ENCODE measurements around the gene CD37.
"Not testable (repeated sequence)": the region's sequence is repeated elsewhere in the genome, so short reads cannot be mapped to it uniquely, and the experiment has no call there.

The CD37 gene

DNA sequence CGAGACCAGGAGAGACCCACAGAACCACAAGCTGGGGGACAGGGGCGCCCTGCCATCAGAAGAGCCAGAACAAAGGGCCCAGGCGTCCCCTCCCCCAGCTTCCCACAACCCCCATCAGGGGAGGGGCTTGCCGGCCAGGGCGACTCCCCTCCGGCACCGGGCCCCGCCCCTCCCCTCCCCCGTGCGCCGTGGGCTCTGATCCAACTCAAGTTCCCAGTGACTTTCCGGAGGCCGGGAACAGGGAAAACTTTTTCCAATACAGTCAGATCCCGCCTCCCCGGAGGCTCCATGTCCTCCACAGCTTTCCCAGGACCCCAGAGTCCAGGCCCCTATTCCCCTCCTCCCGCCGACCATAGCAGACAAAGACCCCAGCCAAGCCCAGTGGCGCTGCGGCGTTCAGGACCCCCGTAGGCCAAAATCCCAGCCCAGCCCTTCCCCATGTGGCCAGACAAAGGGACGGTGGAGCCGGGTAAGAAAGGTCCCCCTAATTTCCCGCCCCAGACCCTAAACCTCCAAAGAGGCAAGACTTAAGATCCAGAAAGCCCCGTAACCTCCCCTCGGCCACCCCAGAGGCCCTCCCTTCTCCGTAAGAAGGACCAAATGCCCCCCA lies 26.3 kb downstream of the CD37 start:
- no peaks in the 10 kb centered on the region for H3K9me3 Mint-ChIP-seq
- H3K27ac Mint-ChIP-seq (ENCODE audit: low read depth), result peak overlapping the region; percentile 46
- no peak overlapping the region for H3K4me3 Mint-ChIP-seq
- peaks cover 11% of the 10 kb centered on the region for H3K27me3 Mint-ChIP-seq
- DNase-seq (ENCODE audit: low spot score in 2 of 2) (no peak), ATAC-seq (replicated peaks; ENCODE audit: extremely low read depth, poor library complexity, severe bottlenecking) (no peak)
- H3K4me1 Mint-ChIP-seq, result peaks cover 6% of the 10 kb centered on the region
- H3K36me3 Mint-ChIP-seq (ENCODE audit: insufficient read depth), result peaks cover 2% of the 10 kb centered on the region

DNA sequence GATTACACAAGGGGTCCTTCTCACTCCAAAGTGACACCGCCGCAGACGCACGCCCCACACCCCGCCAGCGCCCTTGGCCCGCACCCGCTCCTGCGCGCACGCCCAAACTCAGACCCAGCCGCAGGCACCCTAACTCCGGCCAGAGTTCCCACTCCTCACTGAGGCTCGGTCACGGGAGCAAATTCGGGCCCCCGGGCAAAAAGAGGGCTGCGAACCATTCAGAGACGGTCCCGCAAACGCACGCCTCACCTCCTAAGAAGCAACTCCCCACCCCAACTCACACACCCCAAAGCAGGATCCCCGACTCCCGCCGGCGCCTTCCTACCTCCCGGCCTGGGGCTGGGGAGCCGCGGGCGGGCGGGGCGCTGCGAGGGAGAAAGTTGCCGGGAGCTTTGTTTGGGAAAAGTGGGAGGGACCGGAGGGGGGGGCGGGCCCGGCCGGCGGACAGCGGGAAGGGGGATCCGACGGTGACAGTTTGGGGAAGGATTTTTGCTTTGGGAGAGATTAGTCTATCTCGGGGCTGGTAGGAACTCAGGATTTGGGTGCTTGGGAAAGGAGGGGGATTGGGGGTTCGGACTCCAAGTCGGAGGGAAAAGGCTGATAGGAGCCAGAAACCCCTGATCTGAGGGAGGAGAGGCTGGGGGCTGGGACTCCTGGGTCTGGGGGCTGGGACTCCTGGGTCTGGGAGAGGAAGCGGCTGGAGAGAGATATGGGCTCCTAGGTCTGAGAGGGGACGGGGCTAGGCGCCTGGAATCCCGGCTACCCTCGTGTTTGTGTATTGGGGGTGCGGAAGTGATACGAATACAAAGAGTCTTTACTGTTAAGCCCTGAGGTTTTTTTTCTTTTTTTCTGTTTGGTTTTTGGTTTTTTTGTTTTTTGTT lies 27.1 kb downstream of the CD37 start, which contains the start of gene TEAD2:
TSS of gene TEAD2 (minus strand) at position 369 of the 881 bp plus-strand sequence. CDS start 2,341 bp downstream, outside the sequence.
- no peak within 1 kb of the TSS for H3K4me3 Mint-ChIP-seq
- peaks cover 2% of the 10 kb centered on the region for H3K36me3 Mint-ChIP-seq (ENCODE audit: insufficient read depth)
- H3K4me1 Mint-ChIP-seq, result peaks cover 6% of the 10 kb centered on the region
- no peak for ATAC-seq (replicated peaks; ENCODE audit: extremely low read depth, poor library complexity, severe bottlenecking)
- H3K9me3 Mint-ChIP-seq, result no peaks in the 10 kb centered on the region
- DNase-seq (ENCODE audit: low spot score in 2 of 2), result no peak
- peaks cover 3% of the 10 kb centered on the region for H3K27me3 Mint-ChIP-seq
- peak within 1 kb of the TSS; percentile 46 for H3K27ac Mint-ChIP-seq (ENCODE audit: low read depth)

- no peaks in the 10 kb centered on the region for H3K27me3 Mint-ChIP-seq
- no peak overlapping the region for H3K27ac Mint-ChIP-seq (ENCODE audit: low read depth)
- no peak for DNase-seq (ENCODE audit: low spot score in 2 of 2)
- H3K36me3 Mint-ChIP-seq (ENCODE audit: insufficient read depth), result peaks cover 2% of the 10 kb centered on the region
- H3K4me1 Mint-ChIP-seq, result peaks cover 6% of the 10 kb centered on the region
- no peaks in the 10 kb centered on the region for H3K9me3 Mint-ChIP-seq
- ATAC-seq (replicated peaks; ENCODE audit: extremely low read depth, poor library complexity, severe bottlenecking), result no peak
- no peak overlapping the region for H3K4me3 Mint-ChIP-seq
Observed at GRCh38 chr19:49362929-49363267, 27.7 kb downstream of the CD37 start.

DNA sequence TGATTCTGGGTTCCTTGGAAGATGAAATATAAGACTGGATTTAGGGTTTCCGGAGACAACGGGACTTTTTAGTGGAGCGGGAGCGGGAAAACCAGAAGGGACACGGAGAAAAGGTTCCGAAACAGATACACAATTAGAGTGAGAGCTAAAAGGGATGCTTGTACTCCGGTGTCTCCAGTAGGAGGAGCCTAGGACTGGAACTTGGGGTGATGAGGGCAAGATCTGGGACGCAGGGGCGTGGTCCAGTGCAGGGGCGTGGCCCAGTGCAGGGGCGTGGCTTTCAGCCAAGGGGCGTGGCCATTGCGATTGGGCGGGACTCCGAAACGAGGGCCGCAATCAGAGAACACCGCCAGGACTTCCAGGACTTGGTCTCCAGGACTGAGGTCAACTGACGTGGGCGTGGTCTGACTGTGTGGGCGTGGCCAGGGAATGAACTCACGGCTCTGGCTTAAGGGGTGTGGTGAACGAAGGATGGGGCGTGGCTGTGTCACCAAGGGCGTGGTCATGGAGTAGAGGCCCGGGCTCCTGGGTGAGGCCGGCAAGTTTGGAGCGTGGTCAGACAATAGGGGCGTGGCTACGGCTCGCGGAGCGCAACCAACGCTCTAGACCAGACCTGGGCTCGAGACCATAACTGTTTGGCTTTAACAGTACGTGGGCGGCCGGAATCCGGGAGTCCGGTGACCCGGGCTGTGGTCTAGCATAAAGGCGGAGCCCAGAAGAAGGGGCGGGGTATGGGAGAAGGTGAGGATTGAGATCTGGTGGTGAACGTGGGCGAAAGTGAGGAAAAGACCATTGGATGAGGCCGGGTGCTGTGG lies 28.3 kb downstream of the CD37 start, which contains the start of gene DKKL1:
TSS of gene DKKL1 (plus strand) at position 610 of the 815 bp plus-strand sequence. CDS start at position 732, 122 bp downstream.
- H3K27ac Mint-ChIP-seq (ENCODE audit: low read depth), result no peak within 1 kb of the TSS

DNA sequence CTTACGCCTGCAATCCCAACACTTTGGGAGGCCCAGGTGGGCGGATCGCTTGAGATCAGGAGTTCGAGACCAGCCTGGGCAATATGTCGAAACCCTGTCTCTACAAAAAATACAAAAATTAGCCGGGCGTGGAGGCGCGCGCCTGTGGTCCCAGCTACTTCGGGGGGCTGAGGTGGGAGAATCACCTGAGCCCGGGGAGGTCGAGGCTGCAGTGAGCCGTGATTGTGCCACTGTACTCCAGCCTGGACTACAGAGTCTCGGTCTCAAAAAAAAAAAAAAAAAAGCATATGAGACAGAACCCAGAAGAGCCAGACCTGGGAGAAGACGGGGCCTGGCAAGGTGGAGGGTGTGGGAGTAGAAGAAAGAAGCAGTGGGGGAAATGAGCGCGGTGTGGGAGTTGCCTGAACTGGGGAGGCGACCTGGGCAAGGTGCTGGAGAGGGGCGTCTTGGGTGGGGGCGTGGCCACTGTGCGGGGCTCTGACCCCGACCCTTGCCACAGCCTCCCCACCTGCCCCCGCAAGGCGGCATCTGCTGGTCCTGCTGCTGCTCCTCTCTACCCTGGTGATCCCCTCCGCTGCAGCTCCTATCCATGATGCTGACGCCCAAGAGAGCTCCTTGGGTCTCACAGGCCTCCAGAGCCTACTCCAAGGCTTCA lies 29.0 kb downstream of the CD37 start:
- ATAC-seq (replicated peaks; ENCODE audit: extremely low read depth, poor library complexity, severe bottlenecking) (no peak), DNase-seq (ENCODE audit: low spot score in 2 of 2) (no peak)
- Mint-ChIP-seq H3K4me1 (peaks cover 6% of the 10 kb centered on the region), H3K4me3 (no peak overlapping the region), H3K27me3 (no peaks in the 10 kb centered on the region), H3K9me3 (no peaks in the 10 kb centered on the region), H3K27ac (ENCODE audit: low read depth) (no peak overlapping the region), H3K36me3 (ENCODE audit: insufficient read depth) (peaks cover 2% of the 10 kb centered on the region)

More for the DNA sequence above, 28.3 kb downstream of the CD37 start, which contains the start of gene DKKL1:
- Mint-ChIP-seq H3K27me3 (no peaks in the 10 kb centered on the region), H3K4me1 (peaks cover 6% of the 10 kb centered on the region), H3K4me3 (no peak within 1 kb of the TSS), H3K36me3 (ENCODE audit: insufficient read depth) (peaks cover 2% of the 10 kb centered on the region), H3K9me3 (no peaks in the 10 kb centered on the region)
- ATAC-seq (replicated peaks; ENCODE audit: extremely low read depth, poor library complexity, severe bottlenecking) (peak; percentile 68), DNase-seq (ENCODE audit: low spot score in 2 of 2) (peak; percentile 40 to 55)

DNA sequence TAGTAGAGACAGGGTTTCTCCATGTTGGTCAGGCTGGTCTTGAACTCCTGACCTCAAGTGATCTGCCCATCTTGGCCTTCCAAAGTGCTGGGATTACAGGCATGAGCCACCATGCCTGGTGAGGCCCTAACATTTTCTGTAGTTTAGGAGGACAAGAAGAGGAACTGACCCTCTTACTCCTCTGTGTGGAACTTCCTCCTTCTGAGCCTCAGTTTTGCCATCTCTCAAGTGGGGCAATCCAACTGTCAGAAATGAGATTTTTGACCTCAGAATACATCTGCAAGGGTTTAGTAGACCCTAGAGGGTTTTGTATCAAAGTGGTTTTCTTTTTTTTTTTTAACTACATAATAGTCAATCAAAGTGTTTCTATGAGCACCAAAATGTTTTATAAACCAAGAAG lies 30.9 kb downstream of the CD37 start:
- H3K27me3 Mint-ChIP-seq, result no peaks in the 10 kb centered on the region
- H3K4me1 Mint-ChIP-seq, result no peaks in the 10 kb centered on the region
- no peak for DNase-seq (ENCODE audit: low spot score in 2 of 2)
- peaks cover 1% of the 10 kb centered on the region for H3K36me3 Mint-ChIP-seq (ENCODE audit: insufficient read depth)
- H3K9me3 Mint-ChIP-seq, result no peaks in the 10 kb centered on the region
- H3K4me3 Mint-ChIP-seq, result no peak overlapping the region
- no peak for ATAC-seq (replicated peaks; ENCODE audit: extremely low read depth, poor library complexity, severe bottlenecking)
- H3K27ac Mint-ChIP-seq (ENCODE audit: low read depth), result no peak overlapping the region

DNA sequence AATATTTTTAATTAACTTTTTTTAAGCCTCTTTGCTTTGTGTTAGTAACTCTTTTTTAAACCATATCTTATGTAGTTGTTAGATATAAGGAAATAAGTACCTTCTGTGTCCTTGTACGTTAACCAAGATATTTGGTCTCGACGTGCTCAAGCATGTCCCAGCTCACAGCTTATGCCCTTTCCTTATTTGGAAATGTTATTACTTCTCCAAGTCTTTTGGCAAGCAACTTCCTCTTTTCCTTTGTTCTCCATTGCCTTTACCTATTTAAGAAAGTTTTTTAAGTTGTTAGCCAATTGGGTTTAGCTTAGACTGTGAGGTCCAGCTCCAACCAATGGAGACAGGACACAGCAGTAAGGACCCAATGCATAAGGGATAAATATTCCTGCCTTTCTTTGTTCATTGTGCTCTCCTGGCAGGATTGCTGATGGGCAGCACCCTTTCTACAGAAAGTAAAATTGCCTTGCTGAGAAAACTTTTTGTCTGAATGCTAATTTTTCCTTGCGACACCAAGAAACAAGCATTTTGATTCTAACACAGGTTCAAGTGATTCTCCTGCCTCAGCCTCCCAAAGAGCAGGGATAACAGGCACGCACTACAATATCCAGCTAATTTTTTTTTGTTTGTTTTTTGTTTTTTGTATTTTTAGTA lies 33.6 kb downstream of the CD37 start:
- Mint-ChIP-seq H3K27me3 (no peaks in the 10 kb centered on the region), H3K36me3 (ENCODE audit: insufficient read depth) (no peaks in the 10 kb centered on the region), H3K4me1 (no peaks in the 10 kb centered on the region), H3K4me3 (no peak overlapping the region), H3K9me3 (no peaks in the 10 kb centered on the region), H3K27ac (ENCODE audit: low read depth) (no peak overlapping the region)
- no peak for ATAC-seq (replicated peaks; ENCODE audit: extremely low read depth, poor library complexity, severe bottlenecking)
- no peak for DNase-seq (ENCODE audit: low spot score in 2 of 2)

- Mint-ChIP-seq H3K36me3 (ENCODE audit: insufficient read depth) (no peaks in the 10 kb centered on the region), H3K9me3 (no peaks in the 10 kb centered on the region), H3K27me3 (peaks cover 15% of the 10 kb centered on the region), H3K27ac (ENCODE audit: low read depth) (no peak overlapping the region), H3K4me3 (no peak overlapping the region), H3K4me1 (no peaks in the 10 kb centered on the region)
- no peak for ATAC-seq (replicated peaks; ENCODE audit: extremely low read depth, poor library complexity, severe bottlenecking)
- DNase-seq (ENCODE audit: low spot score in 2 of 2), result no peak
Observed at GRCh38 chr19:49371184-49371583, 36.0 kb downstream of the CD37 start.

GRCh38 chr19:49373174-49373573 lies 38.0 kb downstream of the CD37 start:
- not testable (repeated sequence) for ATAC-seq (replicated peaks; ENCODE audit: extremely low read depth, poor library complexity, severe bottlenecking); H3K9me3 Mint-ChIP-seq; H3K27ac Mint-ChIP-seq (ENCODE audit: low read depth); H3K4me3 Mint-ChIP-seq; H3K4me1 Mint-ChIP-seq; H3K36me3 Mint-ChIP-seq (ENCODE audit: insufficient read depth); DNase-seq (ENCODE audit: low spot score in 2 of 2)
- H3K27me3 Mint-ChIP-seq, result peaks cover 24% of the 10 kb centered on the region

DNA sequence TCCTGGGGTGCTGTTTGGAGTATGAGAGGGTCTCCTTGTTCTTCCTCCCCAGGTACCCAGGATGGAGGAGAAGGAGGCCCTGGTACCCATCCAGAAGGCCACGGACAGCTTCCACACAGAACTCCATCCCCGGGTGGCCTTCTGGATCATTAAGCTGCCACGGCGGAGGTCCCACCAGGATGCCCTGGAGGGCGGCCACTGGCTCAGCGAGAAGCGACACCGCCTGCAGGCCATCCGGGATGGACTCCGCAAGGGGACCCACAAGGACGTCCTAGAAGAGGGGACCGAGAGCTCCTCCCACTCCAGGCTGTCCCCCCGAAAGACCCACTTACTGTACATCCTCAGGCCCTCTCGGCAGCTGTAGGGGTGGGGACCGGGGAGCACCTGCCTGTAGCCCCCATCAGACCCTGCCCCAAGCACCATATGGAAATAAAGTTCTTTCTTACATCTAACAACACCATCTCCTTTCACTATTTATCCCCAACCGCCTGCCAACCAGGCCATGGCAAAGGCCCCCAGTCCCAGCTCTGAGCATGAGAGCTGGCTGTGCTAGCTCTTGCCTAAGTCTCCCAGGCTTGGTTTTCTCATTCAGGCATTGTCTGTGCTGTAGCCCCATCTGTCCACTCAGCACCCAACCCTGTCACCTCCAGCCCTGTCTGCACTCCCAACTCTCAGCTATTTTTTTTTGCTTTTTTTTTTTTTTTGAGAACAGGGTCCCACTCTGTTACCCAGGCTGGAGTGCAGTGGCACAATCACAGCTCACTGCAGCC lies 39.6 kb downstream of the CD37 start:
- no peak for DNase-seq (ENCODE audit: low spot score in 2 of 2)
- H3K9me3 Mint-ChIP-seq, result no peaks in the 10 kb centered on the region
- no peaks in the 10 kb centered on the region for H3K36me3 Mint-ChIP-seq (ENCODE audit: insufficient read depth)
- peaks cover 24% of the 10 kb centered on the region for H3K27me3 Mint-ChIP-seq
- H3K4me1 Mint-ChIP-seq, result no peaks in the 10 kb centered on the region
- no peak overlapping the region for H3K4me3 Mint-ChIP-seq
- ATAC-seq (replicated peaks; ENCODE audit: extremely low read depth, poor library complexity, severe bottlenecking), result no peak
- H3K27ac Mint-ChIP-seq (ENCODE audit: low read depth), result no peak overlapping the region

GRCh38 chr19:49378512-49378911 lies 43.3 kb downstream of the CD37 start:
- H3K36me3 Mint-ChIP-seq (ENCODE audit: insufficient read depth), result no peaks in the 10 kb centered on the region
- ATAC-seq (replicated peaks; ENCODE audit: extremely low read depth, poor library complexity, severe bottlenecking), result no peak

More at GRCh38 chr19:49378512-49378911, 43.3 kb downstream of the CD37 start:
- Mint-ChIP-seq H3K27ac (ENCODE audit: low read depth) (no peak overlapping the region), H3K27me3 (peaks cover 33% of the 10 kb centered on the region), H3K4me3 (no peak overlapping the region), H3K9me3 (peaks cover 11% of the 10 kb centered on the region), H3K4me1 (no peaks in the 10 kb centered on the region)
- no peak for DNase-seq (ENCODE audit: low spot score in 2 of 2)

Measured in central memory CD8-positive, alpha-beta T cell (primary cell).